GM12801 (cell line): ENCODE results near the gene CNTNAP2.

Source experiments
- CTCF ChIP-seq: IDR thresholded peaks from one replicate; pipeline ENCODE4 v1.5.1; 2011; ENCODE audit warnings: control low read depth; ENCODE audit not compliant: insufficient read length; ENCODE audit errors: extremely low read depth

Gene CNTNAP2

GRCh38 chr7:148303295-148304082 lies 2186.9 kb downstream of the CNTNAP2 start:
- TF ChIP-seq CTCF: no peak

- TF ChIP-seq CTCF: no peak
These were observed 2187.4 kb downstream of the CNTNAP2 start for GRCh38 chr7:148304083-148304335.

- no peak for TF ChIP-seq CTCF
These were observed 2187.9 kb downstream of the CNTNAP2 start for GRCh38 chr7:148304456-148304855.

DNA sequence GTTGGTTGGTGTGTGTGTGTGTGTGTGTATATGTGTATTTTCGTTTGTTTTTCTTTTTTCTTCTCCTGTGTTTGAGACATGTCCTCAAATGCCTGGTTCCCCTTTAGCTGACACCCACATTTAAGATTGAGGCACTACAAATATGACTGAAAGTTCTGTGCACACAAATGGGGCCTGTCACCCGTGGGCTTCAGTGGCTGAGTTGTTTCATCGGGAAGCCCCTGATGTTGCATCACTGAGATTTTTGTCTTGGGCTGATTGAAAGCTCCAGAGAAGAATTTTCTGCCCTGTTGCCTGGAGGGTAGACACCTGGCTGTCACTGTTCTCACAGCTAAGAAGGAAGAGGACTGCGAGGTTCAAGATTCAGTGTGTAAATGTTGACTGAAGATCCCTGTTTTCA lies 2190.2 kb downstream of the CNTNAP2 start:
- TF ChIP-seq CTCF: no peak

DNA sequence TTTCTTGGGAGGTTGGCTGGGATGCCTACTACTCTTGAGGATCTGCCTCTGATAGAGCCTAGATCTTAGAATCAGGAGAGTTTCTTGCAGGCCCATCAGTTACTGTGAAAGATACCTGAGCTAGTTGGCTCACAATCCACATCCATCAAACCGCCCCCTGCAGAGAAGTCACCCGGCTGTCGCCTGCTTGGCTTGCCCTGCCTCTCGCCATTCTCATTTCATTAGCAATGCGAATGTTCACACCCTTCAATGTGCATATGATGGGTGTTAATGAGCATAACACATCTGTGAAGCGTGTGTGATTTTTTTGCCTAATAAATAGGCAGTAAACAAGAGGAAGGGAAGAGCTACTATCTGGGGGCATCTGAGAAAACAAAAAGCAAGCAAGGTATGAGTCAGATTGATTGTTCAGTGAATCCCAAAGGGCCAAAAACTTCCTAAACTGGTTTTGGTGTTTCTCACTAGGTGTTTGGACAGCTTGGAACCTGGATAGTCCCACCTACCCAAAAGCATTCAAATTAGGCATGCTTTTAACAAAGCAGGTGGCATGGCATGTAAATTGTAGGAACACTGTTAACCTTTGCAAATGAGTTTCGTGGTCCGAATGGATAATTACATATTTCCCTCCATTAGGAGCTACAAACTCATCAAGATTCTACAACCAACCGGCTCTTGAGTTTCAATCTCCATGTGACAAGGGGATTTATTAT lies 2201.7 kb downstream of the CNTNAP2 start:
- TF ChIP-seq CTCF: no peak

GRCh38 chr7:148318838-148319237 lies 2202.2 kb downstream of the CNTNAP2 start:
- no peak for TF ChIP-seq CTCF

- no peak for TF ChIP-seq CTCF
These were observed 2202.8 kb downstream of the CNTNAP2 start for GRCh38 chr7:148319316-148319808.
